Body of pancreas (tissue), 4 donors: Measurements from ENCODE around the gene APAF1.

Experiments
- POLR2A ChIP-seq, 3 donors: fragments of 450-650 bp; IDR thresholded peaks; one replicate each; pipeline ENCODE4 v1.6.1; 2016; ENCODE audit warnings: antibody characterized with exemption in 3 of 3, mild to moderate bottlenecking in 2 of 3
- TF ChIP-seq, protein P1 (sequence below), 7 experiments: fragments of 450-650 bp in 4 of 7; fragments of 200-600 bp in 3 of 7; sonication (generic) in 3 of 7; IDR thresholded peaks; one replicate each; pipeline ENCODE4 v1.5.1; 2016 to 2019; ENCODE audit warnings: antibody characterized with exemption in 7 of 7

DNA sequence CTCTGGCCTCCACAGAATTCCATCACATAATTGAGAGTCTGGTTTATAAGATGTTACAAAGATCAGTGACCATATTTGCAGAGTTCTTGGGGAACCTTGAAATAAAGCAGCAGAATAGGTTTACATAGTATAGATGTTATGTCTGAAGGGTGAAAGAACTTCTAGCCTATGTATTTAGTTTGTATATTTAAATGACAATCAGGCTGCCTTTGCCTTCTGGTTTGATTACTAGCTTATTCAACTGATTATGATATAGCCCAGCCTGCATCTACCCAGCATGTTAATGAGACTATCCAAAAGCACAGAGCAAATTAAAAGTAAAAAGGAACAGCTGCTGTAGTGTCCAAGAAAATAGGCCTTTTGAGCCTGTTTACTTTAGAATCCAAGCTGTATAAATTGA, 85.3 kb downstream of the APAF1 start:
- TF ChIP-seq, protein P1, sequence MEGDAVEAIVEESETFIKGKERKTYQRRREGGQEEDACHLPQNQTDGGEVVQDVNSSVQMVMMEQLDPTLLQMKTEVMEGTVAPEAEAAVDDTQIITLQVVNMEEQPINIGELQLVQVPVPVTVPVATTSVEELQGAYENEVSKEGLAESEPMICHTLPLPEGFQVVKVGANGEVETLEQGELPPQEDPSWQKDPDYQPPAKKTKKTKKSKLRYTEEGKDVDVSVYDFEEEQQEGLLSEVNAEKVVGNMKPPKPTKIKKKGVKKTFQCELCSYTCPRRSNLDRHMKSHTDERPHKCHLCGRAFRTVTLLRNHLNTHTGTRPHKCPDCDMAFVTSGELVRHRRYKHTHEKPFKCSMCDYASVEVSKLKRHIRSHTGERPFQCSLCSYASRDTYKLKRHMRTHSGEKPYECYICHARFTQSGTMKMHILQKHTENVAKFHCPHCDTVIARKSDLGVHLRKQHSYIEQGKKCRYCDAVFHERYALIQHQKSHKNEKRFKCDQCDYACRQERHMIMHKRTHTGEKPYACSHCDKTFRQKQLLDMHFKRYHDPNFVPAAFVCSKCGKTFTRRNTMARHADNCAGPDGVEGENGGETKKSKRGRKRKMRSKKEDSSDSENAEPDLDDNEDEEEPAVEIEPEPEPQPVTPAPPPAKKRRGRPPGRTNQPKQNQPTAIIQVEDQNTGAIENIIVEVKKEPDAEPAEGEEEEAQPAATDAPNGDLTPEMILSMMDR (IDR thresholded peaks at IDR 0.05): no peak
- TF ChIP-seq POLR2A (IDR thresholded peaks at IDR 0.05): no peak
